K562 (cell line): ENCODE measurements around the gene DNAAF3. TPM values are rescaled to one million over a fixed set of nuclear protein-coding genes. Genes with fewer than 3 reads are reported as not detected.

Experiments used
- CREB3L1 ChIP-seq: fragments of 450-650 bp; IDR thresholded peaks from 2 replicates; pipeline ENCODE4 v1.6.1; 2014; ENCODE audit warnings: low read depth, mild to moderate bottlenecking, moderate library complexity, borderline replicate concordance
- CREM ChIP-seq: IDR thresholded peaks from 2 replicates; pipeline ENCODE4 v1.6.1; 2014; ENCODE audit warnings: antibody characterized with exemption, low read depth
- FOXJ3 ChIP-seq: sonication (generic); formaldehyde crosslinking; IDR thresholded peaks from 2 replicates; pipeline ENCODE4 v1.4.0; 2020; ENCODE audit warnings: mild to moderate bottlenecking, missing genetic modification reagents
- HDAC6 ChIP-seq: IDR thresholded peaks from 2 replicates; pipeline ENCODE4 v1.6.1; 2012; ENCODE audit warnings: low read depth, mild to moderate bottlenecking, control low read depth, inconsistent platforms, low read length, moderate library complexity
- HMBOX1 ChIP-seq: sonication (generic); IDR thresholded peaks from 2 replicates; pipeline ENCODE4 v1.6.1; 2016
- L3MBTL2 ChIP-seq: fragments of 450-650 bp; IDR thresholded peaks from 2 replicates; pipeline ENCODE4 v1.6.1; 2016; ENCODE audit warnings: mild to moderate bottlenecking, moderate library complexity
- NR1H2 ChIP-seq: sonication (generic); formaldehyde crosslinking; IDR thresholded peaks from 2 replicates; pipeline ENCODE4 v1.4.0; 2020; ENCODE audit warnings: mild to moderate bottlenecking, missing genetic modification reagents
- PCBP2 ChIP-seq: fragments of 200-400 bp; formaldehyde crosslinking; IDR thresholded peaks from 2 replicates; pipeline ENCODE4 v1.6.1; 2018; ENCODE audit warnings: low read length, low read depth, mild to moderate bottlenecking, moderate library complexity; ENCODE audit not compliant: poor library complexity, severe bottlenecking
- PHB ChIP-seq: fragments of 250-450 bp; sonication (Bioruptor Pico); IDR thresholded peaks from 2 replicates; pipeline ENCODE4 v1.5.0; 2021
- PHB2 ChIP-seq: fragments of 450-650 bp; IDR thresholded peaks from 2 replicates; pipeline ENCODE4 v1.6.1; 2017; ENCODE audit warnings: low read depth
- POLR3A ChIP-seq: IDR thresholded peaks from 2 replicates; pipeline ENCODE4 v1.6.1; 2011; ENCODE audit warnings: borderline replicate concordance, mild to moderate bottlenecking, moderate library complexity; ENCODE audit not compliant: insufficient read length, insufficient read depth; ENCODE audit errors: extremely low read depth
- RAD21 ChIP-seq, 2 experiments: fragments of 250-450 bp in 1 of 2; fragments of 450-650 bp in 1 of 2; sonication (Bioruptor Pico) in 1 of 2; formaldehyde crosslinking in 1 of 2; IDR thresholded peaks in 1 of 2; conservative IDR thresholded peaks in 1 of 2; 2 replicates each; pipeline versions ENCODE4 v1.4.0 to v1.8.0; 2020 to 2022; ENCODE audit warnings: mild to moderate bottlenecking in 2 of 2, moderate library complexity in 1 of 2
- SNIP1 ChIP-seq: fragments of 450-650 bp; IDR thresholded peaks from 2 replicates; pipeline ENCODE4 v1.7.1; 2017; ENCODE audit warnings: low read depth, mild to moderate bottlenecking
- TCFL5 ChIP-seq: fragments of 250-450 bp; sonication (Bioruptor Pico); conservative IDR thresholded peaks from 2 replicates; pipeline ENCODE4 v1.6.1; 2021; ENCODE audit warnings: mild to moderate bottlenecking, moderate library complexity, matching md5 sums
- YBX1 ChIP-seq: fragments of 450-650 bp; IDR thresholded peaks from 2 replicates; pipeline ENCODE4 v1.7.1; 2016; ENCODE audit warnings: mild to moderate bottlenecking
- ZBTB1 ChIP-seq: sonication (generic); formaldehyde crosslinking; IDR thresholded peaks from 2 replicates; pipeline ENCODE4 v1.8.1; 2023; ENCODE audit warnings: missing genetic modification reagents, low read depth, mild to moderate bottlenecking, borderline replicate concordance
- ZHX1 ChIP-seq: fragments of 150-350 bp; conservative IDR thresholded peaks from 2 replicates; pipeline ENCODE4 v1.6.1; 2014; ENCODE audit warnings: low read length
- ZNF232 ChIP-seq: sonication (generic); formaldehyde crosslinking; IDR thresholded peaks from 2 replicates; pipeline ENCODE4 v1.8.0; 2022; ENCODE audit warnings: mild to moderate bottlenecking, missing genetic modification reagents
- ZNF76 ChIP-seq: fragments of 250-450 bp; sonication (Bioruptor Pico); IDR thresholded peaks from 2 replicates; pipeline ENCODE4 v1.4.0; 2020; ENCODE audit warnings: mild to moderate bottlenecking, moderate library complexity, borderline replicate concordance
- ZSCAN29 ChIP-seq: fragments of 450-650 bp; IDR thresholded peaks from 2 replicates; pipeline ENCODE4 v1.6.1; 2017
- polyA plus RNA-seq, 8 experiments: library from polyadenylated mRNA; depleted of rRNA in 4 of 8; stranded (reverse) in 5 of 8; unstranded in 3 of 8; fragments of >200 nt; fragmentation: Nextera tagmentation in 2 of 8; fragmentation: Illumina TruSeq in 1 of 8; extraction: Ambion mirVana in 2 of 8; extraction: Trizol in 1 of 8; gene quantifications; 2 replicates each; pipeline versions ENCODE4 v1.2.1 to v1.2.3, GENCODE V29; 2011 to 2014; ENCODE audit warnings: inconsistent platforms in 1 of 8, missing spikeins in 1 of 8
- total RNA-seq, 7 experiments: library from RNA; depleted of rRNA in 6 of 7; stranded (reverse); fragments of >200 nt in 6 of 7; fragmentation: Illumina TruSeq in 2 of 7; extraction: Trizol in 2 of 7; gene quantifications; 2 replicates each; pipeline versions ENCODE4 v1.2.1 to v1.2.3, GENCODE V29; 2011 to 2021; ENCODE audit warnings: low replicate concordance in 1 of 7
- TF ChIP-seq, protein P1 (sequence below): fragments of 450-650 bp; formaldehyde crosslinking; IDR thresholded peaks from 2 replicates; pipeline ENCODE4 v1.4.0; 2020; ENCODE audit warnings: mild to moderate bottlenecking, mixed read lengths

Gene DNAAF3
- total and polyA plus RNA-seq, 9 of the 15 experiments (the other 6 are each of a cell fraction or from before 2014, with no cell fraction given), result 21.6 to 61.5 (median 43.0) TPM

DNA sequence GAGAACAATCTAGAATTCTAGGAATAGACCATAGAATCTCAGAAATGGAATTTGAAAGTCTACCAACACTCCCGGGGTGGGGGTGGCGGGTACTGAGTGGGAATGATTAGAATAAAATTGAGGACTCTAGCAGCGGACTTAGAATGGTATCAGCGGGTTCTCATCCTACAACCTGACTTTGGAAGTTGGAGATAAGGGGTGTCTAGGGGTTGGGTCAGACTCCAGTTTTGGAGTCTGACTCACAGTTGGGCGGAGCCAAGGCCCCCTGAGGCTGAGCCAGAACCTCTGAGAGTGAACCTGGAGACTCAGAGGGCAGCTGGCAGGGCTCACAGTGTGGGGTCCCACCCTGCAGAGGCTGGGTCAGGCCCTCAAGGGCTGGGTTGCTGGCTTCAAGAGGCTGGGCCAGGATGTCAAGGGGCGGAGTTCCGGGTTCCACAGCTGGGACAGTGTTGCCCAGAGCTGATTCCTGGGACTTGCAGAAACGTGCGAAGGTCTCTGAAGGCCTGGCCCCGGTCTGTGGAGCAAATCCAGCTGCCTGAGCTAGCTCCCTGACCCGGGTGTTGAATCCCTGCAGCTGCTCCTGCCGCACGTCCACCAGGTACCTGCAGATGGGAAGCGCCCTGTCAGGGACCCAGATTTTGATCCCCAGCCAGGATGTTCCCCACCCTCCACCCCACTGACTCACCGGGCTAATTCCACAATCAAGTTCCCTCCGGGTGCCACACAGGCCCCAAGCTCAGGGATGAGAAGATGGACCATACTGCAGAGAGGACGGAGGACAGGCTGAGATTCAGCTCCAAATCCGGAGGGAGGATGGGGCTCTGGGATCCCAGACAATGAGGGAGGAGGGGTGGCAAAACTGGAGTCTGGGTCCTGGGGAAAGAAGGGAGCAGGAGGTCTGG, 7.3 kb downstream of the DNAAF3 start (continued):
- TF ChIP-seq ZHX1 (no peak), FOXJ3 (CRISPR knock-in tag) (no peak), YBX1 (no peak), CREM (peak; percentile 51), TCFL5 (CRISPR knock-in tag) (no peak), L3MBTL2 (peak; percentile 62), RAD21 (CRISPR knock-in tag; conservative IDR thresholded peaks at IDR 0.05 in 1 of 2, IDR thresholded peaks at IDR 0.05 in 1 of 2) (no peak), POLR3A (no peak), SNIP1 (no peak), PHB (no peak), HDAC6 (no peak), ZSCAN29 (no peak), CREB3L1 (peak; percentile 32; the same call in 1 of the 2 replicates), HMBOX1 (peak; percentile 48; the same call in 1 of the 2 replicates), ZNF232 (CRISPR knock-in tag) (no peak), PHB2 (no peak), PCBP2 (no peak), ZBTB1 (CRISPR knock-in tag) (no peak), NR1H2 (CRISPR knock-in tag) (no peak), ZNF76 (CRISPR knock-in tag) (no peak)
- TF ChIP-seq, protein P1, sequence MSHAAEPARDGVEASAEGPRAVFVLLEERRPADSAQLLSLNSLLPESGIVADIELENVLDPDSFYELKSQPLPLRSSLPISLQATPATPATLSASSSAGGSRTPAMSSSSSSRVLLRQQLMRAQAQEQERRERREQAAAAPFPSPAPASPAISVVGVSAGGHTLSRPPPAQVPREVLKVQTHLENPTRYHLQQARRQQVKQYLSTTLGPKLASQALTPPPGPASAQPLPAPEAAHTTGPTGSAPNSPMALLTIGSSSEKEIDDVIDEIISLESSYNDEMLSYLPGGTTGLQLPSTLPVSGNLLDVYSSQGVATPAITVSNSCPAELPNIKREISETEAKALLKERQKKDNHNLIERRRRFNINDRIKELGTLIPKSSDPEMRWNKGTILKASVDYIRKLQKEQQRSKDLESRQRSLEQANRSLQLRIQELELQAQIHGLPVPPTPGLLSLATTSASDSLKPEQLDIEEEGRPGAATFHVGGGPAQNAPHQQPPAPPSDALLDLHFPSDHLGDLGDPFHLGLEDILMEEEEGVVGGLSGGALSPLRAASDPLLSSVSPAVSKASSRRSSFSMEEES (CRISPR knock-in tag), result no peak
